Activated naive CD8-positive, alpha-beta T cell treated with anti-CD3 and anti-CD28 coated beads, Interleukin-2, amount 50 U/mL, for 24 hours (primary cell): ENCODE results near the gene CYB561D2.
A peak's percentile ranks its signal among the peaks of the same experiment; 100 is the strongest.

Experiments
- ATAC-seq: fragments of 150-1000 bp; cut with Tn5 transposase; one replicate; pipeline ENCODE4 v1.10.0; 2021
- DNase-seq: peaks from one replicate; pipeline ENCODE4 v3.0.0; 2021
- H3K27ac Mint-ChIP-seq: one replicate; pipeline ENCODE4 v1.8.0; 2021; ENCODE audit warnings: mild to moderate bottlenecking, mixed read lengths
- H3K27me3 Mint-ChIP-seq: one replicate; pipeline ENCODE4 v1.8.0; 2021; ENCODE audit warnings: mixed read lengths
- H3K36me3 Mint-ChIP-seq: one replicate; pipeline ENCODE4 v1.8.0; 2021; ENCODE audit warnings: low read depth, mixed read lengths
- H3K4me1 Mint-ChIP-seq: one replicate; pipeline ENCODE4 v1.8.0; 2021; ENCODE audit warnings: mixed read lengths
- H3K4me3 Mint-ChIP-seq: one replicate; pipeline ENCODE4 v1.8.0; 2021; ENCODE audit warnings: mild to moderate bottlenecking, moderate library complexity, mixed read lengths
- H3K9me3 Mint-ChIP-seq: one replicate; pipeline ENCODE4 v1.8.0; 2021; ENCODE audit warnings: mixed read lengths

Gene CYB561D2

GRCh38 chr3:50342813-50343633, 7.6 kb upstream of the CYB561D2 start:
- Mint-ChIP-seq H3K9me3 (no peaks in the 10 kb centered on the region), H3K36me3 (peaks cover 22% of the 10 kb centered on the region), H3K4me3 (no peak overlapping the region), H3K27ac (no peak overlapping the region), H3K27me3 (no peaks in the 10 kb centered on the region), H3K4me1 (peaks cover 46% of the 10 kb centered on the region)
- no peak for DNase-seq
- no peak for ATAC-seq

GRCh38 chr3:50345008-50345407, 5.7 kb upstream of the CYB561D2 start:
- H3K9me3 Mint-ChIP-seq: no peaks in the 10 kb centered on the region
- peaks cover 8% of the 10 kb centered on the region for H3K36me3 Mint-ChIP-seq
- DNase-seq: no peak
- no peak overlapping the region for H3K4me3 Mint-ChIP-seq
- H3K4me1 Mint-ChIP-seq: peaks cover 44% of the 10 kb centered on the region
- H3K27ac Mint-ChIP-seq: no peak overlapping the region
- no peaks in the 10 kb centered on the region for H3K27me3 Mint-ChIP-seq
- no peak for ATAC-seq

- ATAC-seq: peak; percentile 12
- Mint-ChIP-seq H3K4me1 (peaks cover 48% of the 10 kb centered on the region), H3K4me3 (peak within 1 kb of the TSS; percentile 65), H3K36me3 (peaks cover 9% of the 10 kb centered on the region), H3K27ac (no peak within 1 kb of the TSS), H3K27me3 (no peaks in the 10 kb centered on the region), H3K9me3 (no peaks in the 10 kb centered on the region)
- peak; percentile 82 for DNase-seq
These were observed 5.0 kb upstream of the CYB561D2 start, which contains the start of gene ZMYND10 for GRCh38 chr3:50345586-50346234. Gene ZMYND10, minus strand, starts transcription at chr3:50345732. Its CDS starts 153 bp downstream, at chr3:50345579.

GRCh38 chr3:50347187-50347813, 3.4 kb upstream of the CYB561D2 start:
- no peak for ATAC-seq
- no peak overlapping the region for H3K4me3 Mint-ChIP-seq
- H3K4me1 Mint-ChIP-seq: peaks cover 48% of the 10 kb centered on the region
- no peaks in the 10 kb centered on the region for H3K27me3 Mint-ChIP-seq
- DNase-seq: peak; percentile 74
- peaks cover 11% of the 10 kb centered on the region for H3K36me3 Mint-ChIP-seq
- H3K27ac Mint-ChIP-seq: peak overlapping the region; percentile 54
- H3K9me3 Mint-ChIP-seq: no peaks in the 10 kb centered on the region

GRCh38 chr3:50350213-50350526, 492 bp upstream of the CYB561D2 start:
- H3K9me3 Mint-ChIP-seq: no peaks in the 10 kb centered on the region
- H3K4me1 Mint-ChIP-seq: peaks cover 54% of the 10 kb centered on the region
- ATAC-seq (no peak), DNase-seq (no peak)
- peak overlapping the region; percentile 92 for H3K4me3 Mint-ChIP-seq
- H3K36me3 Mint-ChIP-seq: peaks cover 19% of the 10 kb centered on the region
- H3K27ac Mint-ChIP-seq: peak overlapping the region; percentile 98
- no peaks in the 10 kb centered on the region for H3K27me3 Mint-ChIP-seq

GRCh38 chr3:50351323-50351697, 648 bp downstream of the CYB561D2 start:
- peaks cover 53% of the 10 kb centered on the region for H3K4me1 Mint-ChIP-seq
- peaks cover 19% of the 10 kb centered on the region for H3K36me3 Mint-ChIP-seq
- no peaks in the 10 kb centered on the region for H3K9me3 Mint-ChIP-seq
- peak overlapping the region; percentile 92 for H3K4me3 Mint-ChIP-seq
- DNase-seq (no peak), ATAC-seq (peak; percentile 3)
- peak overlapping the region; percentile 98 for H3K27ac Mint-ChIP-seq
- H3K27me3 Mint-ChIP-seq: no peaks in the 10 kb centered on the region

- no peak for ATAC-seq
- no peak for DNase-seq
- Mint-ChIP-seq H3K4me3 (peak overlapping the region; percentile 8), H3K27me3 (no peaks in the 10 kb centered on the region), H3K4me1 (peaks cover 60% of the 10 kb centered on the region), H3K27ac (peak overlapping the region; percentile 27), H3K9me3 (no peaks in the 10 kb centered on the region), H3K36me3 (peaks cover 18% of the 10 kb centered on the region)
These were observed 2.1 kb downstream of the CYB561D2 start for GRCh38 chr3:50352781-50353180.

- ATAC-seq: no peak
- Mint-ChIP-seq H3K4me3 (no peak overlapping the region), H3K36me3 (peaks cover 19% of the 10 kb centered on the region), H3K27me3 (no peaks in the 10 kb centered on the region), H3K4me1 (peaks cover 62% of the 10 kb centered on the region), H3K9me3 (no peaks in the 10 kb centered on the region), H3K27ac (peak overlapping the region; percentile 27)
- no peak for DNase-seq
These were observed 2.8 kb downstream of the CYB561D2 start for GRCh38 chr3:50353245-50354004.

GRCh38 chr3:50354186-50354764, 3.6 kb downstream of the CYB561D2 start:
- no peak for ATAC-seq
- Mint-ChIP-seq H3K4me3 (no peak overlapping the region), H3K27ac (no peak overlapping the region), H3K4me1 (peaks cover 58% of the 10 kb centered on the region), H3K9me3 (no peaks in the 10 kb centered on the region), H3K36me3 (peaks cover 19% of the 10 kb centered on the region), H3K27me3 (no peaks in the 10 kb centered on the region)
- DNase-seq: no peak

- no peak for DNase-seq
- Mint-ChIP-seq H3K4me1 (peaks cover 57% of the 10 kb centered on the region), H3K9me3 (no peaks in the 10 kb centered on the region), H3K4me3 (no peak overlapping the region), H3K27me3 (no peaks in the 10 kb centered on the region), H3K36me3 (peaks cover 19% of the 10 kb centered on the region), H3K27ac (no peak overlapping the region)
- no peak for ATAC-seq
These were observed 4.2 kb downstream of the CYB561D2 start for GRCh38 chr3:50354850-50355249.

- Mint-ChIP-seq H3K4me3 (peak overlapping the region; percentile 95), H3K9me3 (no peaks in the 10 kb centered on the region), H3K4me1 (peaks cover 54% of the 10 kb centered on the region), H3K27ac (peak overlapping the region; percentile 27), H3K27me3 (no peaks in the 10 kb centered on the region), H3K36me3 (peaks cover 17% of the 10 kb centered on the region)
- DNase-seq: no peak
- no peak for ATAC-seq
These were observed 5.3 kb downstream of the CYB561D2 start for GRCh38 chr3:50355829-50356552.

GRCh38 chr3:50356553-50356952, 5.9 kb downstream of the CYB561D2 start:
- Mint-ChIP-seq H3K9me3 (no peaks in the 10 kb centered on the region), H3K4me3 (peak overlapping the region; percentile 95), H3K27me3 (no peaks in the 10 kb centered on the region), H3K36me3 (peaks cover 15% of the 10 kb centered on the region), H3K4me1 (peaks cover 48% of the 10 kb centered on the region), H3K27ac (no peak overlapping the region)
- ATAC-seq (no peak), DNase-seq (no peak)

GRCh38 chr3:50357481-50357880, 6.8 kb downstream of the CYB561D2 start:
- Mint-ChIP-seq H3K4me1 (peaks cover 44% of the 10 kb centered on the region), H3K4me3 (peak overlapping the region; percentile 95), H3K27me3 (no peaks in the 10 kb centered on the region), H3K9me3 (no peaks in the 10 kb centered on the region), H3K36me3 (peaks cover 15% of the 10 kb centered on the region), H3K27ac (peak overlapping the region; percentile 91)
- no peak for DNase-seq
- ATAC-seq: no peak
